HEK293 (cell line): ENCODE measurements around the gene KCNT1.

Source experiments
- CTCF ChIP-seq: fragments of 450-650 bp; formaldehyde crosslinking; IDR thresholded peaks from 2 replicates; pipeline ENCODE4 v1.5.1; 2016; ENCODE audit warnings: missing biosample characterization, missing genetic modification characterization
- ELK4 ChIP-seq: IDR thresholded peaks from 2 replicates; pipeline ENCODE4 v1.6.1; 2011; ENCODE audit warnings: mild to moderate bottlenecking, low read depth, low read length, borderline replicate concordance
- PATZ1 ChIP-seq: fragments of 450-650 bp; formaldehyde crosslinking; IDR thresholded peaks from 2 replicates; pipeline ENCODE4 v1.5.1; 2016; ENCODE audit warnings: missing biosample characterization, missing genetic modification characterization
- SETDB1 ChIP-seq: IDR thresholded peaks from one replicate; pipeline ENCODE4 v1.6.1; 2017; ENCODE audit warnings: mild to moderate bottlenecking, low read length, moderate library complexity, mixed read lengths; ENCODE audit not compliant: insufficient read length
- ZBTB11 ChIP-seq: fragments of 450-650 bp; formaldehyde crosslinking; conservative IDR thresholded peaks from 2 replicates; pipeline ENCODE4 v1.5.1; 2016; ENCODE audit warnings: low read depth, missing biosample characterization, missing genetic modification characterization
- ZBTB17 ChIP-seq: fragments of 450-650 bp; formaldehyde crosslinking; IDR thresholded peaks from 2 replicates; pipeline ENCODE4 v1.5.1; 2016; ENCODE audit warnings: missing biosample characterization, missing genetic modification characterization
- ZNF138 ChIP-seq: fragments of 450-650 bp; formaldehyde crosslinking; IDR thresholded peaks from 2 replicates; pipeline ENCODE4 v1.5.1; 2016; ENCODE audit warnings: missing biosample characterization, missing genetic modification characterization, borderline replicate concordance
- ZNF175 ChIP-seq: fragments of 450-650 bp; formaldehyde crosslinking; IDR thresholded peaks from 2 replicates; pipeline ENCODE4 v1.5.1; 2016; ENCODE audit warnings: missing biosample characterization, missing genetic modification characterization
- ZNF776 ChIP-seq: fragments of 450-650 bp; formaldehyde crosslinking; IDR thresholded peaks from 2 replicates; pipeline ENCODE4 v1.5.0; 2017; ENCODE audit warnings: missing biosample characterization, missing genetic modification characterization, borderline replicate concordance
- ZNF792 ChIP-seq: fragments of 450-650 bp; formaldehyde crosslinking; IDR thresholded peaks from 2 replicates; pipeline ENCODE4 v1.5.1; 2016; ENCODE audit warnings: missing biosample characterization, missing genetic modification characterization
- ZNF830 ChIP-seq: fragments of 450-650 bp; IDR thresholded peaks from 2 replicates; pipeline ENCODE4 v1.5.0; 2018; ENCODE audit warnings: missing biosample characterization, missing genetic modification characterization, low read depth, mild to moderate bottlenecking, moderate library complexity

GRCh38 chr9:135729480-135729879 is 27.5 kb downstream of the KCNT1 start:
- no peak for TF ChIP-seq CTCF
- no peak for TF ChIP-seq PATZ1
- no peak for TF ChIP-seq ZNF175 (tag by site-specific recombination)
- no peak for TF ChIP-seq SETDB1
- TF ChIP-seq ELK4: no peak
- no peak for TF ChIP-seq ZBTB17 (tag by site-specific recombination)
- no peak for TF ChIP-seq ZBTB11 (tag by site-specific recombination)
- no peak for TF ChIP-seq ZNF138 (tag by site-specific recombination)
- no peak for TF ChIP-seq ZNF792 (tag by site-specific recombination)
- TF ChIP-seq ZNF776 (tag by site-specific recombination): no peak
- no peak for TF ChIP-seq ZNF830 (tag by site-specific recombination)
